Ishikawa (cell line): ENCODE data around the gene SLC43A3.

Source experiments
- CEBPB ChIP-seq: IDR thresholded peaks from 2 replicates; pipeline ENCODE4 v1.6.1; 2012
- CREB1 ChIP-seq: IDR thresholded peaks from 2 replicates; pipeline ENCODE4 v1.6.1; 2012; ENCODE audit warnings: low read depth
- EGR1 ChIP-seq: IDR thresholded peaks from 2 replicates; pipeline ENCODE4 v1.6.1; 2012
- EP300 ChIP-seq: IDR thresholded peaks from 2 replicates; pipeline ENCODE4 v1.6.1; 2012; ENCODE audit warnings: borderline replicate concordance
- FOXM1 ChIP-seq: IDR thresholded peaks from 2 replicates; pipeline ENCODE4 v1.6.1; 2012; ENCODE audit warnings: low read depth, borderline replicate concordance
- MAX ChIP-seq: IDR thresholded peaks from 2 replicates; pipeline ENCODE4 v1.6.1; 2012
- NFIC ChIP-seq: IDR thresholded peaks from 2 replicates; pipeline ENCODE4 v1.6.1; 2012
- RAD21 ChIP-seq: IDR thresholded peaks from 2 replicates; pipeline ENCODE4 v1.6.1; 2012; ENCODE audit warnings: low read depth
- REST ChIP-seq: IDR thresholded peaks from 2 replicates; pipeline ENCODE4 v1.6.1; 2012; ENCODE audit warnings: low read depth, mild to moderate bottlenecking
- TAF1 ChIP-seq: IDR thresholded peaks from 2 replicates; pipeline ENCODE4 v1.6.1; 2012; ENCODE audit warnings: low read depth, mild to moderate bottlenecking
- TCF12 ChIP-seq: IDR thresholded peaks from 2 replicates; pipeline ENCODE4 v1.6.1; 2012; ENCODE audit warnings: low read depth
- TEAD4 ChIP-seq: IDR thresholded peaks from 2 replicates; pipeline ENCODE4 v1.6.1; 2012
- USF1 ChIP-seq: IDR thresholded peaks from 2 replicates; pipeline ENCODE4 v1.6.1; 2012
- YY1 ChIP-seq: IDR thresholded peaks from 2 replicates; pipeline ENCODE4 v1.6.1; 2012; ENCODE audit warnings: low read depth
- ZBTB7A ChIP-seq: IDR thresholded peaks from 2 replicates; pipeline ENCODE4 v1.6.1; 2012; ENCODE audit warnings: low read depth

The SLC43A3 gene

DNA sequence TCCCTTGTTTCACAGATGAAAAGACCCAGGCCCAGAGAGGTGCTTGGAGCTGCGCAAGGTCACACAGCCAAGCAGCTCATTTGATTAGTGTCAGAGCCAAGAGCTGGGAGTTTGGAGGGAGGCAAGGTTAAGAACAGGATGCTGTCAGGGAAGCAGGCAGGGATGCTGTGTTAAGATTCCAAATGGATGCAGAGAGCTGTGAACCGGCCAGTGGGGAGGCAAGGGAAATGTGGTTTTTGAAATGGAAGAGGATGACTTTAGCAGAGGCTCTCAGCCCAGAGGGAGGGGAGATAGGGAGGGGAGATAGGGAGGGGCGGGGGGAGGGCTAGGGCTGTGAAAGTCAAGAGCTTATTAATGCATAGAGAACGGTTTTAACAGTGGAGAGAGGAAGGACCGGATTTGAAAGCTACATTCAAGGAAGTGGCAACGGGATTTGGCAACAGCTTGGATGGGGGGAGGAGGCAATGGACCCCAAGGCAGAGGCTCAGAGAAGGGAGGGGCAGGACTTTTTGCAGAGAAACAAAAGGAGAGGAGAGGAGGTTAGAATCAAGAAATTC, 46.4 kb upstream of the SLC43A3 start:
- TF ChIP-seq CREB1 = no peak
- no peak for TF ChIP-seq ZBTB7A
- TF ChIP-seq TEAD4 = no peak
- no peak for TF ChIP-seq RAD21
- TF ChIP-seq YY1 = no peak
- no peak for TF ChIP-seq TCF12
- no peak for TF ChIP-seq CEBPB
- no peak for TF ChIP-seq NFIC
- TF ChIP-seq FOXM1 = no peak
- no peak for TF ChIP-seq REST
- TF ChIP-seq MAX = no peak
- TF ChIP-seq USF1 = no peak
- no peak for TF ChIP-seq EGR1
- TF ChIP-seq TAF1 = no peak
- no peak for TF ChIP-seq EP300

DNA sequence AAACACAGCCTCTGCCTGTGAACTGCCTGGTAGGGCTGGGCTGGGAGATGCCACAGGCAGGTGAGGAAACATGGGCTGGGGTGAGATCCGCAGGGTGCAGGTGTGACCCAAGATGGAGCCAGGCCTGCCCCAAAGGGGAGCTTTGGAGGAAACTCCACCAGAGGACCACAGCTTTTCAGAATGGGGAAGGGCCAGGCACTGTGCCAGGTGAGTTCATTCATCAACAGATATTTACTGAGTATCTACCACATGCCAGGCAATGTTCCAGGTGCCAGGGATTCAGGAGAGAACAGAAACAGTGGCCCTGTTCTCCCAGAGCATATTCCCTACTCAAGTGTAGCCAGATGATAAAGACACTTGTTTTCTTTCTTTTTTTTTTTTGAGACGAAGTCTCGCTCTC, 44.6 kb upstream of the SLC43A3 start:
- TF ChIP-seq TCF12 = no peak
- TF ChIP-seq EP300 = no peak
- TF ChIP-seq TAF1 = no peak
- no peak for TF ChIP-seq MAX

DNA sequence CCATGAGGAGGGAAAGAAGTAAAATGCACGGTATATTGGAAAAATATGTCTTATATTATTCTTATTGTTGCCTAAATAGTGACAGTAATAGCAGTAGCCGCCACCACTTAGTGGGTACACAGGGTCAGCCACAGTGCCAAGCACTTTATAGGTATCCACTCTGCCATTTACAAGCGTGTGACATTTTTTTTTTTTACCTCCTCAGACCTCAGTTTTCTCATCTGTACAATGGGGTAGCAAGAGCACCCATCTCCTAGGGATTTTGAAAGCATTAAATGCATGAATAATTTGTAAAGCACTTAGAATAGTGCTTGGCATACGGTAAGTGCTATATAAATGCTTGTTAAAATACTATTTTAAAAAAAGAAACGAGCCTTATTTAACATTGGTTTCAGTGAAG, 42.3 kb upstream of the SLC43A3 start:
- TF ChIP-seq TAF1 (no peak), MAX (no peak)

GRCh38 chr11:57468276-57468675, 41.4 kb upstream of the SLC43A3 start:
- no peak for TF ChIP-seq CREB1
- TF ChIP-seq ZBTB7A = no peak
- TF ChIP-seq TAF1 = no peak
- TF ChIP-seq USF1 = no peak
- TF ChIP-seq FOXM1 = no peak
- TF ChIP-seq TEAD4 = no peak
- no peak for TF ChIP-seq EP300
- no peak for TF ChIP-seq REST
- no peak for TF ChIP-seq CEBPB

DNA sequence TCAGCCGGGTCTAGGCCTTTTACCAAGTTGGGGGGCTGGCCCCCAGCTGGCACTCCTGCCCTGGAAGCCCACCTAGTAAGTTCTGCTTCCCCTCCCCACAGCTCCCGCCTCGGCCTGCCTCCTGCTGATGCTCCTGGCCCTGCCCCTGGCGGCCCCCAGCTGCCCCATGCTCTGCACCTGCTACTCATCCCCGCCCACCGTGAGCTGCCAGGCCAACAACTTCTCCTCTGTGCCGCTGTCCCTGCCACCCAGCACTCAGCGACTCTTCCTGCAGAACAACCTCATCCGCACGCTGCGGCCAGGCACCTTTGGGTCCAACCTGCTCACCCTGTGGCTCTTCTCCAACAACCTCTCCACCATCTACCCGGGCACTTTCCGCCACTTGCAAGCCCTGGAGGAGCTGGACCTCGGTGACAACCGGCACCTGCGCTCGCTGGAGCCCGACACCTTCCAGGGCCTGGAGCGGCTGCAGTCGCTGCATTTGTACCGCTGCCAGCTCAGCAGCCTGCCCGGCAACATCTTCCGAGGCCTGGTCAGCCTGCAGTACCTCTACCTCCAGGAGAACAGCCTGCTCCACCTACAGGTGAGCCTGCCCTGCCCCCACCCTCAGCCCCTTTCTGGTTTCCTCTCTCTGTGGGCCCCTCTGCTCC, 40.7 kb upstream of the SLC43A3 start:
- TF ChIP-seq EGR1 = no peak
- no peak for TF ChIP-seq TEAD4
- TF ChIP-seq FOXM1 = no peak
- no peak for TF ChIP-seq NFIC
- TF ChIP-seq ZBTB7A = no peak
- TF ChIP-seq RAD21 = no peak
- no peak for TF ChIP-seq MAX
- TF ChIP-seq TCF12 = no peak
- no peak for TF ChIP-seq TAF1
- no peak for TF ChIP-seq CREB1
- TF ChIP-seq CEBPB = no peak
- no peak for TF ChIP-seq USF1
- no peak for TF ChIP-seq EP300
- TF ChIP-seq YY1 = no peak
- no peak for TF ChIP-seq REST
